ENCODE results near the gene DENND4B.
A peak's percentile ranks its signal among the peaks of the same experiment; 100 is the strongest.

The DENND4B gene

GRCh38 chr1:153944005-153944826 lies 2.3 kb downstream of the DENND4B start:
- no peak for DNase-seq

- no peak for DNase-seq
These were observed 3.6 kb downstream of the DENND4B start for GRCh38 chr1:153942766-153943549.

- no peak for DNase-seq
These were observed 4.4 kb downstream of the DENND4B start for GRCh38 chr1:153941826-153942725.

- DNase-seq, result no peak
These were observed 5.8 kb downstream of the DENND4B start for GRCh38 chr1:153940756-153941155.

- DNase-seq, result no peak
These were observed 7.0 kb downstream of the DENND4B start for GRCh38 chr1:153939476-153939875.

GRCh38 chr1:153938996-153939395 lies 7.5 kb downstream of the DENND4B start:
- DNase-seq, result no peak

- no peak for DNase-seq
These were observed 9.2 kb downstream of the DENND4B start for GRCh38 chr1:153937331-153937730.

- no peak for DNase-seq
These were observed 10.3 kb downstream of the DENND4B start for GRCh38 chr1:153936011-153936802.

- no peak for DNase-seq
These were observed 11.8 kb downstream of the DENND4B start for GRCh38 chr1:153934746-153935145.

- no peak for DNase-seq
These were observed 12.6 kb downstream of the DENND4B start for GRCh38 chr1:153933955-153934354.

- DNase-seq, result no peak
These were observed 13.1 kb downstream of the DENND4B start for GRCh38 chr1:153933430-153933829.

- no peak for DNase-seq
These were observed 14.1 kb downstream of the DENND4B start for GRCh38 chr1:153932156-153933131.

- DNase-seq, result no peak
These were observed 16.3 kb downstream of the DENND4B start for GRCh38 chr1:153929981-153930948.

GRCh38 chr1:153929426-153929825 lies 17.1 kb downstream of the DENND4B start:
- DNase-seq, result no peak

GRCh38 chr1:153928791-153929341 lies 17.7 kb downstream of the DENND4B start:
- DNase-seq, result peak; percentile 54

GRCh38 chr1:153928245-153928644 lies 18.3 kb downstream of the DENND4B start:
- DNase-seq, result no peak

- no peak for DNase-seq
These were observed 20.1 kb downstream of the DENND4B start for GRCh38 chr1:153926405-153926804.

GRCh38 chr1:153922972-153923925 lies 23.3 kb downstream of the DENND4B start, which contains the start of gene GATAD2B:
GATAD2B (minus strand) TSS chr1:153922972; CDS start chr1:153828347, 94,625 bp downstream.
- DNase-seq, result peak; percentile 100

All from HCEC 1CT (cell line).